Loucy (cell line): ENCODE results near the gene GBGT1.

Experiments
- EZH2phosphoT487 ChIP-seq: fragments of 200-600 bp; IDR thresholded peaks from 2 replicates; pipeline ENCODE4 v1.6.1; 2018; ENCODE audit warnings: antibody characterized with exemption, mild to moderate bottlenecking, moderate library complexity, borderline replicate concordance
- TF ChIP-seq, protein P1 (sequence below): fragments of 200-600 bp; sonication (generic); conservative IDR thresholded peaks from 2 replicates; pipeline ENCODE4 v1.5.1; 2014; ENCODE audit warnings: mild to moderate bottlenecking, antibody characterized with exemption, low read length

DNA sequence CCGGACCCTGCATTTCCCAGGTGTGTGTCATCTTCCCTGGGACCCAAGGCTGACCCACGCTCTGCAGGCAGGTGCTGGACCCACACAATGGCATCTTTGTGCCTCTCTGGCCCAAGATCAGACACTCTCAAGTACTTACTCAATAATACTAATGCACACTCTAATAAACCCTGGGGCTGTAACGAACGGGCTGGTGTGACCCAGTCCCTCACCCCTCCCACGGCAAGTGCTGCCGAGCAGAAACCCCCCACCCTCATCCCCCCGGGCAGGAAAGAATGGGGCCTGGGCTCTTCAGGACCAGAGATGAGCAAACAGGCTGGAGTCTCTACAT, 46.5 kb upstream of the GBGT1 start:
- TF ChIP-seq, protein P1, sequence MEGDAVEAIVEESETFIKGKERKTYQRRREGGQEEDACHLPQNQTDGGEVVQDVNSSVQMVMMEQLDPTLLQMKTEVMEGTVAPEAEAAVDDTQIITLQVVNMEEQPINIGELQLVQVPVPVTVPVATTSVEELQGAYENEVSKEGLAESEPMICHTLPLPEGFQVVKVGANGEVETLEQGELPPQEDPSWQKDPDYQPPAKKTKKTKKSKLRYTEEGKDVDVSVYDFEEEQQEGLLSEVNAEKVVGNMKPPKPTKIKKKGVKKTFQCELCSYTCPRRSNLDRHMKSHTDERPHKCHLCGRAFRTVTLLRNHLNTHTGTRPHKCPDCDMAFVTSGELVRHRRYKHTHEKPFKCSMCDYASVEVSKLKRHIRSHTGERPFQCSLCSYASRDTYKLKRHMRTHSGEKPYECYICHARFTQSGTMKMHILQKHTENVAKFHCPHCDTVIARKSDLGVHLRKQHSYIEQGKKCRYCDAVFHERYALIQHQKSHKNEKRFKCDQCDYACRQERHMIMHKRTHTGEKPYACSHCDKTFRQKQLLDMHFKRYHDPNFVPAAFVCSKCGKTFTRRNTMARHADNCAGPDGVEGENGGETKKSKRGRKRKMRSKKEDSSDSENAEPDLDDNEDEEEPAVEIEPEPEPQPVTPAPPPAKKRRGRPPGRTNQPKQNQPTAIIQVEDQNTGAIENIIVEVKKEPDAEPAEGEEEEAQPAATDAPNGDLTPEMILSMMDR = no peak
- no peak for TF ChIP-seq EZH2phosphoT487
